ENCODE results near the gene PRAC1. TPM values are rescaled to one million over a fixed set of nuclear protein-coding genes. Genes with fewer than 3 reads are reported as not detected.
"Not testable (repeated sequence)": the region's sequence is repeated elsewhere in the genome, so short reads cannot be mapped to it uniquely, and the experiment has no call there.

The PRAC1 gene
- total RNA-seq, 1 experiment from 2014 or later = not detected

DNA sequence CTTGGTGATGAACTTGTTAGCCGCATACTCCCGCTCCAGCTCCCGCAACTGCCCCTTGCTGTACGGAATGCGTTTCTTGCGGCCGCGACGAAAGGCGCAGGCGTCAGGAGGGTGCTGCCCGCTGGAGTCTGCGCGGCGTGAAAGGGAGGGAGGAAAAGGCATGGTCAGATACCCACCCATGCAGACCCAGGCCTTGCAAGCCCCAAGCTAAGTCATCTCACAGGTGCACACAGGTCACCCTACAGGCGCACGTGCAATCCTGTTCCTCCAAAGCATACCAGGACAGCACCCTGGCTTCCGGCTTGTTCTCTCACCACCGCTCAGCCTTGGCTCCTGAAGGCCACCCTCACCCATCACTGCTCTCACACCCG lies 4.6 kb upstream of the PRAC1 start:
- no peak for DNase-seq (ENCODE audit: low read depth)

DNA sequence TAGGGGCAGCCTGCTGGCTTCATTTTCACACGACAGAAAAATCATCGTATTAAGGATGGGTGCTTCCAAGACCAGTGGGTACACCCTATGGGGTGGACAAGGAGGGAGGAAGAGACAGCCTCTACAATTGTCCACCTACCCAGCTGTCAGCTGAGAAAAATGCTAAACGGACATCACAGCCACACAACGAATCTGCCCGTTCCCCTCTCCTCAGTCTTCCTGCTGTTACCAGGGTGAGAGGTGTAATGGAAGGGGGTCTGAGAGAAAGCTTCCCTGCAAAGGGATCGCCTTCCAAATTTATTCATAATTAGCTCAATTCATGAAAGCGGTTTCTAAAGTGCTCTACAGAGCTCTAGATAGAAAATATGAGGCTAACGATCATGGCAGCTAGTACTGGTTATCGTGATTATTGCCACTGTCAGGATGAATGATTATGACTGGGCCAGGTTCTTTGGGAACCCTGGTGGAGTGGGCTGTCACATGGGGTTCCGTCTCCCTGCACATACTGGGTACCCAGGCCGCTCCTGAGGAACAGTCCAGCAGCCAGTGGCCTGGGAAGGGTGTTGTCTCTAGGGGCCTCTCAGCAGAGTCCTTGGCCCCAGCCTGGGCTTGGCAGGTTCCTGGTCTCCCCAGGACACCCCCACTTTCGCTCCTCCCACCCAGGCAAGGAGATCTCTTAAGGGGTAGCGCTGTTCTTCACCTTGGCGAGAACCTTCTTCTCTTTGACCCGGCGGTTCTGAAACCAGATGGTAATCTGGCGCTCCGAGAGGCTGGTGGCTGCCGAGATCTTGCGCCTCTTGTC lies 4.0 kb upstream of the PRAC1 start:
- DNase-seq (ENCODE audit: low read depth) = no peak

DNA sequence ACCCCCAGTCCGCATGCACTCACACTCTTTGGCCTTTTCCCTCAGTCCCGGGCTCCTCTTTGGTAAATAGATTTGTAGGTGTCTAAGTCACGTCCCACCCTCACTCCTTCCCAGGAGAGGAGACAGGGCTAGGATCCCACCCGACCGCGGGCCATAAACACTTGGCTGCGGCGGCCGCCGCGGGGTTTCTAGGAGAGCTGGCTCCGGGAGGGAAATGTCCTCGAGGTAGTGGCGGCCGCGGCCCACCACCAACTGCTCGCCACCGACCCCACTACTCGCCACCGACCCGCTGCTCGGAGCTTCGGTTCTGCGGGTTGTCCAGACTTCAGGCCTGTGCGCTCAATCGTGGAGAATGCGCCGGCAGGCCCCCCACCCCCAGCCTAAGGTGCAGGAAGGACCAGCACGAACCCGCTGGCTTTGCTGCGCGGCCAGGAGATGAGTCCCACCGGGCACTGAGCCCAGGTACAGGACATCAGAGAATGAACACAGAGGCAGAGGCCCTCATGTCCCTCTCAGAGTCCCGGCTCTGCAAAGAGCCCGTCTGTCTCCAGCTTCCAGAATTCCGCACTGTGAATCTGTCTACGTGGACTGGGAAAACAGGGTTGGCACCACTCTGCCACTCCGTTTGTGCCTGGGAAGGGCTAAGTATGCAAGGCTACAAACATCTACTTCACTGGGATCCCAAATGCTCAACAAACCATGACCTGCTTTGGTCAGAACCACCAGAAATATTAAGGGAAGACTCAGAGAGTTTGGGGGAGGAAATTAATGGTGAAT lies 3.2 kb upstream of the PRAC1 start:
- DNase-seq (ENCODE audit: low read depth) = no peak

DNA sequence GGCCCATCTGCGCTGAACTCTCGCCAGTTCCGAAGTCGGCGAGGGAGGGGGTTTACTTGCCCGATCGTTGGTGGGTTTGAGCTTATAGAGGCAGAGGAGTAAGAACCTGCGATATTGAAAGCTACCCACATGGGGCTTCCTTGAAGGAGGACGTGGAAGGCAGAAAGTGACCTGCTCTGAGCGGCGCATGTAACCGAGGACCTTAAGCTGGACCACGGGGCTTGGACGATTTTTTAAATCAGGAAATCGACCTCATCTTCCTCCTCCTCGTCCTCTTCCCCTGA lies 2.6 kb upstream of the PRAC1 start:
- no peak for DNase-seq (ENCODE audit: low read depth)

DNA sequence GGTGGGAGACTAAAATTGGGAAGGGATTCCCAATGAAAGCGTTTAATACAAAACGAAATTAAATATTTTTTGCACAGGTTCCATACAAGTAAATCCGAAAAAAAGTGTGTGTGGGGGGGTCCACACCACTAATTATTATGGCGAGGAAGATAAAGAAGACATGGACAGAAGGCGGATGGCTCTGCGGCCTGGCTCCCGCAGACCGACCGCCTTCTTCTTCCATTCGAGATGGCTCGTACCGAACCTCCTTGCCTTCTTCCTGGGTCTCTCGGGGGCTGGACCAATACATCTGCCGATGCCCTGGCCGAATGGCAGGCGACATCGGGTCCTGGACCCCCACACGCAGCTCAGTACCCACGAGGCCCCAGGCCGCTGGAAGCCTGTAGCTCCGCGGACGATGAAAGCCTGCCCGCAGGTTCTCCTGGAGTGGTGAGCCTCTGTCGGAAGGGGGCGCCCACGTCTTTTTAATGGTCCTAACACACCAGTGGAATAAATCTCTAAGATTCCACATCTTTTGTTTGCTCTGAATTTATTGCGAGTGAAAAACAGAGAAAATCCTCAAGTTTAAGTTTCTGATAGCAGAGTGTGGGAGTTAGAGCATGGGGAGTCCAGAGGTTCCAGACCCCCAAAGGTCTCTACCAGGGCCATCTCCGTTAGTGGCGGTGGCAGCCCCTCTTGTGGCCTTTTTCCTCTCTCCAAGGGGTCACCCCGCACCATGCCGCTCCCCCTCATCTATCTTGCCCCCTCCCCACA lies 2.1 kb upstream of the PRAC1 start:
- peak; percentile 69 for DNase-seq (ENCODE audit: low read depth)

DNA sequence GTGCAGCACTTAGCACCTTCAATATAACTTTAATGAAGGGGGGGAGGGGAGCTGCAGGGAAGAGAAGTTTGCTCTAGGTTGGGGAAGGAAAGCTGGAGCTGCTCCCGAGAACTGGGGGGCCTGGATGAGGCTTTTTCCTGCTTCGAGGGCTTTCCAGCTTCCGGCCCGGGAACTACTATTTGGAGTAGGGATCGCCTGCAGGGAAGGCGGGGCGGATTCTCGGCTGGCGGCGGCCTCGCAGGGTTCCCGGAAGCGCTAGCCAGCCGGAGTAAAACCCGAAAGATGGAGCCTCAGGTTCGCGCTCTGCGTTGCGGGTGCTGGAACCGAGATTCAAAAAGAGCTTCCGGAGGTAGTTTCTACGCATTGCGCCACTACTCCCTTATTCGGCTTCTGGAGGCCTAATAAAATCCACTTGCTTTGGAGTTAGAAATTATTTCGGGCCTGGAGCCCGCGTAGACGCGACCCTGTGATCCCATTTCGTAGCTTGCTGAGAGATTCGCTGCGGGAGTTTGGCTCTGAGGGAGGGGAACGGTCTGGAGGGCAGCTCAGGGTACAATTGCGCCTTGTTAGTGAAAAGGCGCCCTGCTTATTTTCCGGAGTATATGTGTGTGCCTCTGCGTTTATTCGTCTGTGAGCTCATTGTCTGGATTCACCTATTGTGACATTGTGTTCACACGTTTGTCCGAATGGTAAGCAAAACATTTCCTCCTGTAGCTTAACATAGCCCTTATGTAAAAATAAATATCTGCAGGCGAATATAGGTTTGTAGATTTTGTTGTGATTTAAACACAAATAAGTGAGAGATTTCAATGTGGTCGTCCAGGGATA lies 1.3 kb upstream of the PRAC1 start:
- peak; percentile 63 for DNase-seq (ENCODE audit: low read depth)

DNA sequence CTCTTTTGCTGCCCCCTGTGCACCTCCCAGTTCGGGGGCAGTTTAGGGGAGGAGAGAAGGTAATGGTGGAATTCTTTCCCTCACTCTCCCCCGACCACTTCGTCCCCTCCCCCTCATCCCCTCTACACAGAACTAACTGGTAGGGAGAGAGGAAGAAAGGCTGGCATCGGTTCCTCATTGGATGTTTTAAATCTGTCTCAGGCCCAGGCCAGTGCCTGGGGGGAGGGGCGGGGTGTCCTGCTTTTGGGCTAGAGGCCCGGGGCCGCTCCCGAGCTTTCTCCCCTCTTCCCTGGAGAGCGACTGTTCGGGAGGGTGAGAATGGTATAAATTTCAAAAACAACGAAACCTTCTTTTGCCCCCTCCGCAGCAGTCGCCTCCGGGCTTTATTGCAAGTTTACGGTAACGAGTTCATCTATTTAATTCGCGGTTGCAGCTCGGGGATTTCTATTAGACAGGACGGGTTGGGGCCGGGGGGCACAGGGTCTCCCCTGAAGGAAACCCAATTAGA lies 651 bp upstream of the PRAC1 start, which contains the start of gene PRAC2:
Gene PRAC2, plus strand, starts transcription at position 271 of the 508 bp plus-strand sequence. CDS start 1,226 bp downstream, outside the sequence.
- peak; percentile 28 for DNase-seq (ENCODE audit: low read depth)

DNA sequence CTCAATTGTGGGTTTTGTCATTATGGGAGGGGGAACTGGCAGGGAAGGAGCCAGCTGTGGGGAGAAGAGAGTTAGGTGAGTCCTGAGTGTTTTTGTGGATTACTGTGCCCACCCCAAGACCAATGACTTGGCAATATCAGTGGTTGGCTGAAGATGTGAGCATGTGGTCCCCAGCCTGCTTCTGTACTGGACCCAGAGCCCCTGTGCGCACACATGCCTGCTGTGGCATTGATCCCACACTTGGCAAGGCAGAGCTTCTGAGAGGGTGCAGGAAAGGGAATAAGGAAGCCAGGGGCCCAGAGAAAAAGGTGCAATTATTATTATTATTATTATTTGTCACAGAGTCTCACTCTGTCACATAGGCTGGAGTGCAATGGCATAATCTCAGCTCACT lies 1.3 kb downstream of the PRAC1 start:
- DNase-seq (ENCODE audit: low read depth) = no peak

DNA sequence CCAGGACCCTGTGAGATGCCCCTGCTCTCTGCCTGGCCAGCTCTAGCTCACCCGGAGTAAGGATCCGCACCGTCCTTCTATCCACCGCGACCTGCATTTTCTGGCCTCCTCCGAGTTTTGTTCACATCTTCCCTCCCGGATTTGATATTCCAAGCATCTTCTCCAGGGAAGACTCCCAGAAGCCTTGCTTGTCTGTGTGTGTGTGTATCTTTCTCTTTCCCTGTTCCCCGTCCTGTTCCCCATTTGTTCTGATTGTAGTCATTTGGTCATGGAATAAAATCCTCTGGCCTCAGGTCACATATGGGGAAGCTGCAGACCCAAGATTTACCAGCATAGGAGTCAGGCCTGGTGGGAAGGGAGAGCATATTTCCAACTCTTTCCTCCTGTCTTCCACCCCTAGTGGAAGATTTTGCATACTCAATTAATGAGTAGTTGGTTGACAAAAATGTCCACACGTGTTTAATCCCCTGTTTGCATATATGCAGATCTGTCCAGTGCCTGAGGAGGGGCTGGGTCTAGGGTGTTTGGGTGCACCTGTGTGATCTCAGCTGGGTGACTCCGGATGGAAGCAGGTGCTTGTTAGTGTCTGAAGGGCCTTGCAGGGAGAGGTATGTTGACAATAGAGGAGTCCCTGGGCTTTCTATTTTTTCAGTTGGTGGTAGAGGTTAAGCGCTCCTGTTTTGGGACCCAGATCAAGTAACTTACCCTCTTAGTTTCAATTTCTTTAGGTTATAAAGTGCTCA lies 1.9 kb downstream of the PRAC1 start:
- no peak for DNase-seq (ENCODE audit: low read depth)

DNA sequence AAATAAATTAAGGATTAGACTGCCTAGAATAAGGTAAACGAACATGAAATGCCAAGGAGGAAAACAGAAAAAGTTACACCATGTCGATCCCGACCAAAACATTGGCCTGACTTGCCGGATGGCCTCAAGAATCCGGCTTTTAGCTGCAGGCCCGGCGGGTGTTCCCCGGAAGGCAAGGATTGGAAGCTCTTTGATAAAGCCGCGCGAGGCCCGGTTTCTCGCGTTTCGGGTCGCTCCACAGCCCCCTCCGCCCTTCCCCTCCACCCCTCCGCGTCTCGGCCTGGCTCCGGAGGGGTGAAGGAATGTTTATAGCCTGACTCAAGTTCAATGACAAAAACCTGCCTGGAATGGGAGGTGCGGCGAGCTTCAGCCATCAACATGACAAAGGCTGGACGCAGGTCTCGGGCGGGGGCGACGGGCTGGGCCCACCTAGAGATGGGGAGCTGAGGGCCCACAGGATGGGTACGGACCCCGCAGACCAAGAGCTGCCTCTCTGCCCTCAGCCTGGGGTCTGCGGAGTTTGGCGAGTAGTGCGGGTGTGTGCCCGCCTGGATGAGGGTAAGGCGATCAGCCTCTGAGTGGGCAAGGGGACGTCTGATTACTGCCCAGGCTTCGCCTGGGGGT lies 2.6 kb downstream of the PRAC1 start:
- no peak for DNase-seq (ENCODE audit: low read depth)

DNA sequence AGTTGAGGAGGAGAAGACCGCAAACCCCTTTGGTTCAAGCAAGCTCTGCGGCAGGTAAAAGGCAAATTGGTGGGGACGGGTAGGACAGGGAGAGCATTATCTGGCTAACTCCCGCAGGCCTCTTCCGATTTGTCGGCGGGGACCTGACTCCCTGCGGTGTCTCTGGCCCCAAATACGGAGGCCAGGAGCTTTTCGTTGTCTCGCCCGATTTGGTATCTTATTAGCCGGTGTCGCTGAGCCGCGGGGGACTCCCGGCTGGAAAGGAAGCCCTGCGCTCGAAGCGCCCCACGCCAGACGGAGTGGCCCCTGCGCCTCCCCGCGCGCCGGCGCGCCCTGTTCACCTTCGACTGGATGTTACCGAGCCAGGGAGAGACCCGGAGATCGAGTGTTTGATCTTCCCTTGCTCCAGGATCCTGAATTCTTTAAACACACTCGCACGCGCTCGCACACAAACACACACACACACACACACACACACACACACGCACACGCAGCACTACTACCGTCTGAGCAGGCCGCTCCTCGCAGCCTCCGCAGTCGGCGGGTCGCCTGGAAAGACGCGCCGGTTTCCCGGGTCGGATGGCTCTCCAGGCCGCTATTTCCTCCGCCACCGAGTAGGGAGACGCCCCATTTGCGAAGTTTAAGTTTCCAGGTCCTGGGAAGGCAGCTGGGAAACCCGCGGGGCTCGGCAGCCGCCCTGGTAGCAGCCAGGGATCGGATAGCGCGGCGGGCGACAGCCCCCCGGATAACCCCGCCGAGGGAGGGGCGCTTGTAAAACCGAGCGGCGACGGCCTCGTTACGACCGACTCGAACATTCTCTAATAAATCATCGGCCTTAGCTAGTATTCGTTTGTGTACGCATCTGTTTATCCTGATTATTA lies 3.3 kb downstream of the PRAC1 start:
- no peak for DNase-seq (ENCODE audit: low read depth)

DNA sequence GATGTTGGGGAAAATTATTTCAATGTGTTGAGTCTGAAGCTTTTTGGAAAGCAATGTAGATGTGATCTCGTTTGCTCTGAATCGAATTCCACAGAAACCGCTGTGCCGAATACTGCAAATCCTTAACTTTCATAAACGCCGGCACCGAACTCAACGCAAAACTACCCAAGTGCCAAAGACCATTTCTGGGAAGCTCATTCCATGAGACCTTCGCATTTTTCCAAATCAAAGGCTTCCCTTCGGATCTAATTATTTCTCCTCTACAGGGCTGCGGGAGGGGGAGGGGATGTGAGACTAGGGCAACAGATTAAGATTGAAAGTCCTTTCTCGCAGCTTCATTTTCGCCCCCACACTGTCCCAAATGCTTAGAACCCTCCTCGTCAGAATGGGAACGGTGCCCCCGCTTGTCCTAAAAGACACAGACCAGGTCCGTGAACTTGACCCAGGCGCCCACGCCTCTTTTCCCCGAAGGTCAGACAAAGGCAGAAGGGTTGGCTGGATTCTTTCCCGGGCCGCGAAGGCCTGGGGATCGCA lies 4.0 kb downstream of the PRAC1 start:
- DNase-seq (ENCODE audit: low read depth) = peak; percentile 8

DNA sequence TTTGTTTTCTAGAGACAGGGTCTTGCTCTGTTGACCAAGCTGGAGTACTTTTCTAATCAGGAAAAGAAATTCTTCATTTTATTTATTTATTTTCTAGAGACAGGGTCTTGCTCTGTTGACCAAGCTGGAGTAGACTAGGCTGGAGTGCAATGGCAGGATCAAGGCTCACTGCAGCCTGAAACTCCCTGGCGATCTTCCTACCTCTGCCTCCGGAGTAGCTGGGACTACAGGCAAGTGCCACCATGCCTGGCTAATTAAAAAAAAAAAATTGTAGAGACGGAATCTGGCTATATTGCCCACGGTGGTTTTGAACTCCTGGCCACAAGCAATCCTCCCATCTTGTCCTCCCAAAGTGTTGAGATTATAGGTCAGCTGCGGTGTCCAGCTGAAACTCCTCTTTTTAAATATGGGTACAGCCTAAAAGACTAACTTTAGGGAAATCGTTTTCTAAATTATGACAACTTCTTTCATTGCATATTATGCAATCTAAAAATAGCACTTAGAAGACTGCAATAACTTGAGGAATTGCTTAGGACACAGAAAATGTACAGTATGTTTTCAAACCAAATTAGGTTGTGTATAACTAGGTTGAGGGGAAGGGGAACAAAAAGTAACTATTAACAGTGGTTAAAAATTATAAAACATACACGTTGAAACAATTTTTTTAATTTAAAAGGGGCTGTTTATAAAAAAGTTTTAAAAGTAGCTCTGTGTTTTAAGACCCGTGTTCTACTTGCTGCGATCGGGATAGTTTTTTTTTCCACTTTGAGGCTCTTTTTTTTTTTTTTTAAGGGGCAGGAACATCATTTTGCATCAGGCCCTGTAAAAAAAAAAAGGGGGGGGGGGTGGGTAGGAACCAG lies 4.7 kb downstream of the PRAC1 start:
- no peak for DNase-seq (ENCODE audit: low read depth)

DNA sequence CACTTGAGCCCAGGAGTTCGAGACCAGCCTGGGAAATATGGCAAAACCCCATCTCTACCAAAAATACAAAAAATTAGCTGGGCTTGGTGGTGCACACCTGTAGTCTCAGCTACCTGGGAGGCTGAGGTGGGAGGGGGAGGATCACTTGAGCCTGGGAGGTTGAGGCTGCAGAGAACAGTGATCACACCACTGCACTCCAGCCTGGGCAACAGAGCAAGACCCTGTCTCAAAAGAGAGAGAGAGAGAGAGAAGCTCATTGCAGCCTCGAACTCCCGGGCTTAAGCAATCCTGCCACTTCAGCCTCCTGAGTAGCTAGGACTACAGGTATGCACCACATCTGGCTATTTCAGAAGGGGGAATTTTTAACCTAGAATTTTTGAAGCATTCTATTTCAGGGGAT lies 5.8 kb downstream of the PRAC1 start:
- DNase-seq (ENCODE audit: low read depth) = not testable (repeated sequence)

DNA sequence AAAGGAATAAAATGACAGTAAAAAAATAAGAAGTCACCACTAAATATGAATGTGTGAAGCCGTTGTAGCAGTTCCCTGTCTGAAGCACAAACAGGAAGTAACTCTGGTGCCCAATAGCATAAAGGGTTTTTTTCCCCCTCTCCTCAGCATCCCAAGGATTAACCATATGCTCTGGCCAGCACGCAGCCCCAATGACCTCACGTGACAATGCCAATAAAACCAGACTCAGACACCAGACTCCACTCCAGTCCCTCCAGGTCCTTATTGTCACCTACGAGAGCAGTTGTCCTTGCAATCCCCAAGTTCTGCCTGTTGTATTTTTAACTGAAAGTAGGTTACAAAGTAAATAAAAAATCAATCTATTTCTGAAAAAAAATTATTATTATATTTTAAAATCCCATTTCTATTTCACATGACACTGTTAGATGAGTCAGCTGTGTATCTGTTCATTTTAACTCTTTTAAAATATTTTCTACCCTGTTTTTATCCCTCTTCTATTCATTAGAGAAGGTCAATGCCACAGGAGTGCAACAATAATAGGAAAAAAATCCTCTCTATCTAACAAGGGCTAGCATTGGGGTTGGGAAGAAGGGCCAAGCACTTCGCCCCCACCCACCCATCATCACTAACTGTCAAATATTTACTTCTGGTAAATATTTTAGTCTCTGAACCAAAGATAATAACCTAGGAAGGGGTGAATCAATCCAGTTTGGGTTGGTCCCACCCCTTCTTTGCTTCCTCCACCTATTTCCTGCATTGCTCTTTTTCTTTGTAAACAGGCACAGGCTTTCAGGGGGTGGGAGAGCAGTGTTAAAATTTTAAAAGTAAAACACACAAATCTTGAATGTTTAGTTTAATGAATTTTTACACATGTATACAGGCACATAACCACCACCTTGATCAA lies 6.6 kb downstream of the PRAC1 start:
- DNase-seq (ENCODE audit: low read depth) = no peak

DNA sequence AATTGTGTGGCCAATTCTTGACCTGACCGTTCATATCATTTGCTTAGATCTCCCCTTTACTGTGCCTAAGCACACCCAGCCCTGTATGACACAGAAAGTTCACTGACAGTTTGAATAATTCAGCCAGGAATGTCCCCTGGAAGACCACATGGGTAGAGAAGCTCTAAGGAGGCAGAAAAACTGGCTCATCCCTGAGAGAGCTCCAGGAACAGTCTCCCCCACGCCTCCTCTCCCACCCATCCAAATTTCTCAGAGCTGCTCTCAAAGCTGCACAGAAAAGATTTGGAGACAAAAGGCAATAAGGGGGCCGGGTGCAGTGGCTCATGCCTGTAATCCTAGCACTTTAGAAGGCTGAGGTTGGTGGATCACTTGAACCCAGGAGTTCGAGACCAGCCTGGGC lies 11.2 kb downstream of the PRAC1 start:
- no peak for DNase-seq (ENCODE audit: low read depth)

Data from RPMI7951 (cell line).